ENCODE data around the gene PRR23E. TPM values are rescaled to one million over a fixed set of nuclear protein-coding genes. Genes with fewer than 3 reads are reported as not detected.

The PRR23E gene
- total and polyA plus RNA-seq, 2 experiments from 2014 or later, result not detected

- Histone ChIP-seq H3F3A (replicated peaks; ENCODE audit: low read depth) (no peaks in the 10 kb centered on the region), H3K4me1 (ENCODE audit: insufficient read depth) (no peaks in the 10 kb centered on the region), H4K20me1 (replicated peaks; ENCODE audit: insufficient read depth) (no peaks in the 10 kb centered on the region), H3K79me2 (replicated peaks; ENCODE audit: insufficient read depth) (no peaks in the 10 kb centered on the region), H2AFZ (no peak overlapping the region), H3K27me3 (ENCODE audit: insufficient read depth) (no peaks in the 10 kb centered on the region), H3K4me2 (no peak overlapping the region), H3K9me2 (ENCODE audit: insufficient read depth) (no peaks in the 10 kb centered on the region), H3K36me3 (ENCODE audit: insufficient read depth) (no peaks in the 10 kb centered on the region), H3K27ac (ENCODE audit: low read depth) (no peak overlapping the region), H3K4me3 (no peak overlapping the region)
- H3K4me1 Mint-ChIP-seq, result peaks cover 11% of the 10 kb centered on the region; the same call in 2 of the 3 replicates
- H3K9me3 Mint-ChIP-seq, result no peaks in the 10 kb centered on the region
- no peaks in the 10 kb centered on the region; the same call in 2 of the 3 replicates for H3K36me3 Mint-ChIP-seq (ENCODE audit: low read depth)
- H3K27ac Mint-ChIP-seq, result peak overlapping the region; percentile 62; the same call in 1 of the 2 replicates
- ATAC-seq, result no peak
- DNase-seq (ENCODE audit: low spot score), result no peak
- TF ChIP-seq ETS1 (IDR thresholded peaks at IDR 0.05), result no peak
- TF ChIP-seq CTCF (conservative IDR thresholded peaks at IDR 0.05; ENCODE audit: low read depth in 2 of 2), result no peak
- no peak for TF ChIP-seq ZNF331 (CRISPR knock-in tag; IDR thresholded peaks at IDR 0.05; ENCODE audit: low read depth)
- TF ChIP-seq EZH2phosphoT487 (IDR thresholded peaks at IDR 0.05; ENCODE audit: unreplicated experiment), result no peak
- no peak for TF ChIP-seq POLR2AphosphoS5 (IDR thresholded peaks at IDR 0.05; ENCODE audit: low read depth)
- no peak for TF ChIP-seq REST (IDR thresholded peaks at IDR 0.05; ENCODE audit: unreplicated experiment)
- no peak for TF ChIP-seq ZNF462 (CRISPR knock-in tag; IDR thresholded peaks at IDR 0.05)
- no peak for TF ChIP-seq EZH2 (IDR thresholded peaks at IDR 0.05; ENCODE audit: low read depth, unreplicated experiment)
- no peak for TF ChIP-seq ZNF114 (CRISPR knock-in tag; IDR thresholded peaks at IDR 0.05)
- no peak for TF ChIP-seq JUNB (IDR thresholded peaks at IDR 0.05; ENCODE audit: unreplicated experiment)
- TF ChIP-seq CREB1 (CRISPR knock-in tag; IDR thresholded peaks at IDR 0.05; ENCODE audit: low read depth), result no peak
- no peak for TF ChIP-seq NANOG (IDR thresholded peaks at IDR 0.05; ENCODE audit: borderline replicate concordance)
- no peak for TF ChIP-seq STAT1 (IDR thresholded peaks at IDR 0.05; ENCODE audit: unreplicated experiment)
- no peak overlapping the region for H3K4me3 Mint-ChIP-seq
- H3K27me3 Mint-ChIP-seq (ENCODE audit: insufficient read depth, low read depth, poor library complexity), result peaks cover 6% of the 10 kb centered on the region
Observed at GRCh38 chr3:127185962-127186674, 6.8 kb upstream of the PRR23E start.

Measured in GM23338 (cell line).